Measurements from ENCODE around the gene HSF4.

HSF4 gene

DNA sequence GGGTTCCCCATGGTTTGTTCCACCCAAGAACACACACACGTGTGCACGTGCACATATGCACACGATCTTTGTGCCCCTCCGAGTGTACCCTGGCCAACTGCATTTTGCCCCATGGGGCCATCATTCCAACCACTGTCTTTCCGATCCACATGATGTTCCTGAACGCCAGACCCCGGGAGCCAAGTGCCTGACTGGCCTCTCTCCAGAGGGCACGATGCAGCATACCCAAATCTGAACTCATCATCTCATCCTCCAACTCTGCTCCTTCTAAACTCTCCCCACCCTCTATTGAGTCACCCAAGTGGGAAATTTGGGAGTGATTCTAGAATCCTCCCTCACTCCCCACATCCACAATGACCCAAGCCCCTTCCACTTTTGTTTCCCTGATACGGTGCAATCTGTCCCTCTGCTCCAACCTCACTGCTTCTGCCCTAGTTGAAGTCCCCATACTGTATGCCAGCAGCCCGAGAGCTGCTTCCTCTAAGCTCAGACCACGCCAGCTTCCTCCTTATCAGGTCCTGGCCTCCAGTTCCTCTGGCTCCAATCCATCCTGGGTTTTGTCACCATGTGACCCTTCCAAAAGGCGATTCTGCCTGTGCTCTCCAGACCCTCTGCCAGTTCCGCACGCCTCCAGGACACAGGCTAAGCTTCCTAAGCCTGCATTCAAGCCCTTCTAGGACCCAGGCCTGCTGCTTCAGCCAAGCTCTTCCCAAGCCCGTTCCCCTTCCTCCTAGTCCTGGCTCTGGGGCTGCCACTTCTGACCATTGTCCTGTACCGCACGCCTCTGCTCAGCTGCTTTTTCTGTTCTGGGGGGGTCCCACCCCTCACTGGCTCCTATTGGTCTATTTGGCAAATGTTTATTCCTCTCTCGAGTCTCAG is 52.3 kb downstream of the HSF4 start:
- H3K4me2 ChIP-seq, result peak overlapping the region; percentile 65 to 91 (median 79)

More for the DNA sequence above, 52.3 kb downstream of the HSF4 start:
- Histone ChIP-seq H3K4me3 (no peak overlapping the region), H3K36me3 (no peaks in the 10 kb centered on the region), H3K9me3 (replicated peaks in 1 of 11) (no peaks in the 10 kb centered on the region), H3K27ac (peak overlapping the region in 10 of 11 experiments; percentile 2 to 63 (median 51); a peak in 16 of 22 replicates), H3K4me1 (peaks cover 38 to 64% (median 50%) of the 10 kb centered on the region in 10 experiments), H3K9ac (peak overlapping the region in 6 of 11 experiments; percentile 21 to 55 (median 49); a peak in 10 of 22 replicates), H4K20me1 (no peaks in the 10 kb centered on the region), H3K27me3 (no peaks in the 10 kb centered on the region)
- TF ChIP-seq Cebpa-rat (IDR thresholded peaks at IDR 0.05), result no peak

All from BLaER1 treated with 17β-estradiol and CSF1 and Interleukin-3, amounts not matched to agents 10 nM and 100 nM (cell line).